GM06990 (cell line): ENCODE data around the gene REXO4.
"Not testable (repeated sequence)": the region's sequence is repeated elsewhere in the genome, so short reads cannot be mapped to it uniquely, and the experiment has no call there.

Experiments
- DNase-seq: peaks from one replicate; pipeline ENCODE4 v3.0.0-alpha.2; 2011; ENCODE audit not compliant: insufficient read length; ENCODE audit errors: extremely low read depth
- H3K27me3 ChIP-seq: replicated peaks from 2 replicates; pipeline ENCODE4 v1.6.0; 2011; ENCODE audit warnings: low read length; ENCODE audit not compliant: control insufficient read depth, insufficient read depth
- H3K36me3 ChIP-seq: 2 replicates; pipeline ENCODE4 v1.5.1; 2011; ENCODE audit warnings: low read length; ENCODE audit not compliant: control insufficient read depth, insufficient read depth
- H3K4me3 ChIP-seq: replicated peaks from 2 replicates; pipeline ENCODE4 v1.5.1; 2011; ENCODE audit warnings: low read depth, mild to moderate bottlenecking, control low read depth, low read length
- CTCF ChIP-seq: IDR thresholded peaks from 2 replicates; pipeline ENCODE4 v1.5.1; 2011; ENCODE audit warnings: low read length, control low read depth, mild to moderate bottlenecking, inconsistent platforms; ENCODE audit not compliant: insufficient read depth, poor library complexity, severe bottlenecking

The REXO4 gene

DNA sequence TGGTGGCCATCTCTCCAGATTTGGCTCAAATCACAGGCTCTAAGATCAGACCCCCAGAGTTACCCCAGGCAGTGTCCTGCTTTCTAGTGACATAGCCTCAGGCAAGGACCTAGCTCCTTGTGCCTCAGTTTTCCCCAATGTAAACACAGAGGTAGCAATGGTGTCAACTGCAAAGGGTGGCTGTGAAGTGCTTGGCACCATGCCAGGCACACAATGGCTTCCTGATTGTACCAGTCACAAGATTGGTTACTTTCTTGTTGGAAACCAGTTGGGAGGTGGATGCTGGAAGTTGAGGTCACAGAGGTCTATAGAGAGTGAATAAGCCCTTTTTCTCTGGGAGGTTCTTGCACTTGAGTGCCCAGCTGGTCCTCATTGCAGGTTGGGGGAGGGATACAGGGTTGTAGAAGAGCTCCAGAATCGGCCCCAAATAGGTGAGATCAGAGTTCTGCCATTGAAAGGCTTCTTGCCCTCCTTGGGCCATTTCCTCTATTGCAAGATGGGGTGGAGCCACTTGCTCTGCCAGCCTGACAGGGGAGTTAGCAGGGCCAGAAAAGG, 39.3 kb downstream of the REXO4 start:
- no peaks in the 10 kb centered on the region; the same call in 1 of the 2 replicates for H3K36me3 ChIP-seq
- H3K27me3 ChIP-seq, result no peaks in the 10 kb centered on the region
- no peak overlapping the region for H3K4me3 ChIP-seq
- TF ChIP-seq CTCF, result no peak
- DNase-seq, result no peak

DNA sequence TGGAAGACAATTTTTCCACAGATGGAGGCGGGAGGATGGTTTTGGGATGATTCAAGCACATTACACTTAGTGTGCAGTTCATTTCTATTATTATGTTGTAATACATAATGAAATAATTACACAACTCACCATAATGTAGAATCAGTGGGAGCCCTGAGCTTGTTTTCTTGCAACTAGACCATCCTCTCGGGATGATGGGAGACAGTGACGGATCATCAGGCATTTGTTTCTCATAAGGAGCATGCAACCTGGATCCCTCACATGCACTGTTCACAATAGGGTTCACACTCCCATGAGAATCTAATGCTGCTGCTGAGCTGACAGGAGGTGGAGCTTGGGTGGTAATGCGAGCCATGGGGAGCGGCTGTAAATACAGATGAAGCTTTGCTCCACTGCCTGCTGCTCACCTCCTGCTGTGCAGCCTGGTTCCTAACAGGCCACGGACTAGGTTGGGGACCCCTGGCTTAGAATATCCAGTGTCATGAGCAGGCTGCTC, 40.0 kb downstream of the REXO4 start:
- DNase-seq, result no peak
- TF ChIP-seq CTCF, result no peak
- H3K36me3 ChIP-seq, result peaks cover 2% of the 10 kb centered on the region
- H3K27me3 ChIP-seq, result no peaks in the 10 kb centered on the region
- H3K4me3 ChIP-seq, result no peak overlapping the region

GRCh38 chr9:133377280-133377679, 40.5 kb downstream of the REXO4 start:
- H3K4me3 ChIP-seq, DNase-seq, H3K27me3 ChIP-seq, H3K36me3 ChIP-seq: not testable (repeated sequence)

GRCh38 chr9:133375724-133376654, 41.8 kb downstream of the REXO4 start, which contains the start of the genes STKLD1 and SURF4:
TSS of gene STKLD1 (plus strand) at chr9:133376366. CDS start at chr9:133376474, 108 bp downstream.
TSS of gene SURF4 (minus strand) at chr9:133376060. CDS start at chr9:133375969, 91 bp downstream.
- TF ChIP-seq CTCF, result no peak
- DNase-seq, result peak; percentile 98
- H3K36me3 ChIP-seq, result peaks cover 9% of the 10 kb centered on the region
- H3K4me3 ChIP-seq, result peak within 1 kb of the TSS; percentile 79
- no peaks in the 10 kb centered on the region for H3K27me3 ChIP-seq

- DNase-seq, result peak; percentile 52
- peaks cover 13% of the 10 kb centered on the region for H3K36me3 ChIP-seq
- H3K27me3 ChIP-seq, result no peaks in the 10 kb centered on the region
- H3K4me3 ChIP-seq, result peak overlapping the region; percentile 79
- peak; percentile 14 for TF ChIP-seq CTCF
These were observed 42.6 kb downstream of the REXO4 start for GRCh38 chr9:133375116-133375723.

- peaks cover 18% of the 10 kb centered on the region for H3K36me3 ChIP-seq
- H3K4me3 ChIP-seq, result peak overlapping the region; percentile 79
- H3K27me3 ChIP-seq, result no peaks in the 10 kb centered on the region
- no peak for TF ChIP-seq CTCF
- DNase-seq, result no peak
These were observed 43.1 kb downstream of the REXO4 start for GRCh38 chr9:133374612-133375115.
